Endothelial cell of umbilical vein (primary cell): ENCODE measurements around the gene SLC7A8. TPM values are rescaled to one million over a fixed set of nuclear protein-coding genes. Genes with fewer than 3 reads are reported as not detected.

Source experiments
- BruUV-seq: library from RNA; stranded (reverse); fragments of 400-500 nt; replicated peaks from 2 replicates; lab custom pipeline; 2021; lab: Mats Ljungman, UMichigan
- CTCF ChIA-PET: fragments of 300-600, 350-600 bp; sonication (Branson Sonifier 250); formaldehyde crosslinking; loops from one replicate; lab custom pipeline; 2021; ENCODE audit warnings: antibody characterized with exemption, inconsistent platforms; lab: Charles Lee
- POLR2A ChIA-PET: fragments of 300-600, 350-600 bp; sonication (Branson Sonifier 250); formaldehyde crosslinking; loops from one replicate; lab custom pipeline; 2021; ENCODE audit warnings: antibody characterized with exemption, inconsistent platforms; lab: Charles Lee
- DNase-seq: peaks from one replicate; pipeline ENCODE4 v3.0.0-alpha.2; 2011; ENCODE audit warnings: low read depth, low spot score
- FAIRE-seq: peaks from 2 replicates; lab custom pipeline; 2011; peaks lifted over from hg19 to GRCh38; lab: Jason Lieb, UNC
- H2AFZ ChIP-seq: 2 replicates; pipeline ENCODE4 v1.6.0; 2012; ENCODE audit warnings: low read depth, low read length, control low read depth, inconsistent platforms
- H3K27ac ChIP-seq: 2 replicates; pipeline ENCODE4 v1.5.1; 2011; ENCODE audit warnings: low read depth, mild to moderate bottlenecking, control low read depth, low read length, moderate library complexity; ENCODE audit not compliant: insufficient read depth
- H3K27me3 ChIP-seq, 2 experiments: 2 replicates each; pipeline versions ENCODE4 v1.6.0 to v1.6.1; 2011; ENCODE audit warnings: low read length in 2 of 2, mixed read lengths in 1 of 2; ENCODE audit not compliant: control insufficient read depth in 2 of 2, insufficient read depth in 2 of 2
- H3K36me3 ChIP-seq, 2 experiments: 2 replicates in 1 of 2; 3 replicates in 1 of 2; pipeline ENCODE4 v1.5.1; 2011; ENCODE audit warnings: low read length in 2 of 2, mild to moderate bottlenecking in 1 of 2, moderate library complexity in 1 of 2; ENCODE audit not compliant: control insufficient read depth in 2 of 2, insufficient read depth in 2 of 2; ENCODE audit errors: extremely low read depth in 1 of 2
- H3K4me1 ChIP-seq: 3 replicates; pipeline ENCODE4 v1.5.1; 2011; ENCODE audit warnings: mild to moderate bottlenecking, low read length; ENCODE audit not compliant: control insufficient read depth, insufficient read depth; ENCODE audit errors: extremely low read depth
- H3K4me2 ChIP-seq: 2 replicates; pipeline ENCODE4 v1.6.1; 2011; ENCODE audit warnings: low read length, control low read depth, mixed read lengths; ENCODE audit not compliant: insufficient read depth
- H3K4me3 ChIP-seq, 3 experiments: fragments of 200-600 bp in 1 of 3; sonication (generic), shearing (Covaris generic) in 1 of 3; replicated peaks in 1 of 3; 2 replicates each; pipeline ENCODE4 v1.5.1; 2011 to 2016; ENCODE audit warnings: control low read depth in 3 of 3, low read length in 3 of 3, mild to moderate bottlenecking in 2 of 3, inconsistent platforms in 1 of 3, low read depth in 1 of 3, moderate library complexity in 1 of 3; ENCODE audit not compliant: insufficient read depth in 1 of 3
- H3K79me2 ChIP-seq: 2 replicates; pipeline ENCODE4 v1.6.0; 2012; ENCODE audit warnings: low read length, inconsistent platforms; ENCODE audit not compliant: control insufficient read depth, insufficient read depth
- H3K9ac ChIP-seq: replicated peaks from 2 replicates; pipeline ENCODE3; 2011; ENCODE audit warnings: low read length, control low read depth; ENCODE audit not compliant: insufficient read depth; ENCODE audit errors: extremely low read depth
- H3K9me1 ChIP-seq: replicated peaks from 3 replicates; pipeline ENCODE4 v1.6.0; 2011; ENCODE audit warnings: mild to moderate bottlenecking, low read length; ENCODE audit not compliant: control insufficient read depth, insufficient read depth; ENCODE audit errors: extremely low read depth
- H3K9me3 ChIP-seq: replicated peaks from 2 replicates; pipeline ENCODE4 v1.5.1; 2012; ENCODE audit warnings: low read length, inconsistent platforms; ENCODE audit not compliant: control insufficient read depth, insufficient read depth
- H4K20me1 ChIP-seq: replicated peaks from 2 replicates; pipeline ENCODE3; 2011; ENCODE audit warnings: mild to moderate bottlenecking, low read length; ENCODE audit not compliant: control insufficient read depth, insufficient read depth; ENCODE audit errors: extremely low read depth
- EZH2 ChIP-seq: IDR thresholded peaks from 2 replicates; pipeline ENCODE4 v1.6.1; 2012; ENCODE audit warnings: borderline replicate concordance, low read depth, mild to moderate bottlenecking, moderate library complexity, low read length, inconsistent platforms; ENCODE audit not compliant: severe bottlenecking
- FOS ChIP-seq: IDR thresholded peaks from 2 replicates; pipeline ENCODE4 v1.6.1; 2011; ENCODE audit warnings: mild to moderate bottlenecking, low read length, moderate library complexity, borderline replicate concordance; ENCODE audit not compliant: insufficient read depth
- GATA2 ChIP-seq: IDR thresholded peaks from 2 replicates; pipeline ENCODE4 v1.7.0; 2011; ENCODE audit warnings: low read depth, mild to moderate bottlenecking, moderate library complexity, mixed read lengths, low read length; ENCODE audit not compliant: insufficient read length, insufficient read depth
- JUN ChIP-seq: IDR thresholded peaks from 2 replicates; pipeline ENCODE4 v1.6.1; 2011; ENCODE audit warnings: borderline replicate concordance, low read depth; ENCODE audit not compliant: insufficient read length, insufficient read depth
- MYC ChIP-seq: IDR thresholded peaks from one replicate; pipeline ENCODE4 v1.6.1; 2011; ENCODE audit warnings: mild to moderate bottlenecking, low read depth, low read length
- POLR2A ChIP-seq: IDR thresholded peaks from 2 replicates; pipeline ENCODE4 v1.6.1; 2012; ENCODE audit warnings: low read depth, mild to moderate bottlenecking, control low read depth, low read length
- dilution Hi-C: fragments of 300-500 bp; cut with MboI; formaldehyde crosslinking; loops from one replicate; pipeline ENCODE4 v1.15.0; 2019; ENCODE audit warnings: low sequenced_read_pairs; ENCODE audit not compliant: extremely low pct_ligation_motif_present
- intact Hi-C: fragments of 100-400 bp; cut with micrococcal nuclease; formaldehyde crosslinking; loops from one replicate; pipeline ENCODE4 v1.10.0; 2022
- polyA plus RNA-seq, 4 experiments: library from polyadenylated mRNA; depleted of rRNA in 3 of 4; stranded (reverse) in 3 of 4; unstranded in 1 of 4; fragments of >200 nt; gene quantifications; 2 replicates each; pipeline versions ENCODE4 v1.2.1 to v1.2.3, GENCODE V29; 2011 to 2012; ENCODE audit warnings: missing spikeins in 1 of 4
- total RNA-seq: library from RNA; stranded (reverse); gene quantifications from 2 replicates; pipeline ENCODE4 v1.2.3, GENCODE V29; 2021
- TF ChIP-seq, protein P1 (sequence below): IDR thresholded peaks from 2 replicates; pipeline ENCODE4 v1.6.1; 2011; ENCODE audit not compliant: insufficient read depth, insufficient read length
- TF ChIP-seq, protein P2 (sequence below), 2 donors: IDR thresholded peaks; 1 replicate in 1 of 2; 2 replicates in 1 of 2; pipeline ENCODE4 v1.5.1; 2011; ENCODE audit warnings: low read length in 2 of 2, mild to moderate bottlenecking in 2 of 2, moderate library complexity in 2 of 2, control low read depth in 1 of 2, inconsistent platforms in 1 of 2, low read depth in 1 of 2; ENCODE audit not compliant: insufficient read depth in 1 of 2; ENCODE audit errors: extremely low read depth in 1 of 2

The SLC7A8 gene
- total and polyA plus RNA-seq, 2 donors (not counting 3 experiments of a cell fraction or from before 2014, with no cell fraction given) = 0.76 to 1.1 TPM

DNA sequence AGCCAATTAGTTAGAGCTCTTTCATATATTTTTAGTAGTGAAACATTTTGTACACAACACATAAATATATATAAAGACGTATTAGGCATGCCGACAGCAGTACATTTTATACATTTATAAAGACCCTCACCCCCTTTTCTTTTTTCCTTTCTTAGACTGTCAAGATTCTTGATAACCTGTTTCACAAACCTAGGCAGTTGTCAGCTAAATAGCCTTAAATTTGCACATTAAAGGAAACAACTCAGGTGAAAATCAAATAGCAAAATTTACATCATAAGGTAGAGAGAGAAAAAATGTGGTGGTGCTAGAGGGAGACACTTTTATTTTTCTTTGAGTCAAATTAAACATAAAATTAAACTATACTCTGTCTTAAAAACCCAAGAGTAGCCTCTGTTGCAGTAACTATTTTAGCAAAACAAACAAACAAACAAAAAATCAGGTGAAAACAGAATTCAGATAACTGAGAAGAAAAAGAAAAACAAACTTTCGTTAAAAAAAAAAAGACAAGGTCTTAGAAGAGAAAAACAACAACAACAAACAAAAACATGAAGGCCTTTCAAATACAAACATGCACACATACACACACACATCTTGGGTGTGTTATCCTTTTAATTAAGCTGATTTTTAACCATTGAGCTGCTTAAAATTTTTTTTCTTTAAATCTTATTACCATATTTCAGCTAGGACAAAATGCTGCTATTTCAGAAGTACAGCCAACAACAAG, 23.1 kb upstream of the SLC7A8 start:
- H3K9me1 ChIP-seq = no peaks in the 10 kb centered on the region
- dilution Hi-C loops = no loop called here
- no peaks in the 10 kb centered on the region for H3K9me3 ChIP-seq
- H3K9ac ChIP-seq = no peak overlapping the region
- no peaks in the 10 kb centered on the region for H4K20me1 ChIP-seq
- no peaks in the 10 kb centered on the region for H3K36me3 ChIP-seq
- intact Hi-C loops = no loop called here
- BruUV-seq = no TSS peak
- peaks cover 5 to 11% of the 10 kb centered on the region in 2 experiments for H3K27me3 ChIP-seq
- FAIRE-seq = no peak
- DNase-seq = no peak
- H3K4me2 ChIP-seq = no peak overlapping the region
- H3K4me3 ChIP-seq = no peak overlapping the region
- no peaks in the 10 kb centered on the region for H3K4me1 ChIP-seq
- H3K27ac ChIP-seq = no peak overlapping the region
- ChIA-PET CTCF (interaction anchor here (0.5 to 4.8 kb wide), 5 partner anchors 10 to 85 kb away, joined by 3 to 35 read pairs (median 4); no protein-coding TSS in a partner anchor), POLR2A (no interaction called here)
- H2AFZ ChIP-seq = no peak overlapping the region
- H3K79me2 ChIP-seq = no peaks in the 10 kb centered on the region
- TF ChIP-seq, protein P1, sequence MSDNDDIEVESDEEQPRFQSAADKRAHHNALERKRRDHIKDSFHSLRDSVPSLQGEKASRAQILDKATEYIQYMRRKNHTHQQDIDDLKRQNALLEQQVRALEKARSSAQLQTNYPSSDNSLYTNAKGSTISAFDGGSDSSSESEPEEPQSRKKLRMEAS = no peak
- no peak for TF ChIP-seq POLR2A
- TF ChIP-seq GATA2 = no peak
- no peak for TF ChIP-seq EZH2
- TF ChIP-seq MYC = no peak
- TF ChIP-seq, protein P2, sequence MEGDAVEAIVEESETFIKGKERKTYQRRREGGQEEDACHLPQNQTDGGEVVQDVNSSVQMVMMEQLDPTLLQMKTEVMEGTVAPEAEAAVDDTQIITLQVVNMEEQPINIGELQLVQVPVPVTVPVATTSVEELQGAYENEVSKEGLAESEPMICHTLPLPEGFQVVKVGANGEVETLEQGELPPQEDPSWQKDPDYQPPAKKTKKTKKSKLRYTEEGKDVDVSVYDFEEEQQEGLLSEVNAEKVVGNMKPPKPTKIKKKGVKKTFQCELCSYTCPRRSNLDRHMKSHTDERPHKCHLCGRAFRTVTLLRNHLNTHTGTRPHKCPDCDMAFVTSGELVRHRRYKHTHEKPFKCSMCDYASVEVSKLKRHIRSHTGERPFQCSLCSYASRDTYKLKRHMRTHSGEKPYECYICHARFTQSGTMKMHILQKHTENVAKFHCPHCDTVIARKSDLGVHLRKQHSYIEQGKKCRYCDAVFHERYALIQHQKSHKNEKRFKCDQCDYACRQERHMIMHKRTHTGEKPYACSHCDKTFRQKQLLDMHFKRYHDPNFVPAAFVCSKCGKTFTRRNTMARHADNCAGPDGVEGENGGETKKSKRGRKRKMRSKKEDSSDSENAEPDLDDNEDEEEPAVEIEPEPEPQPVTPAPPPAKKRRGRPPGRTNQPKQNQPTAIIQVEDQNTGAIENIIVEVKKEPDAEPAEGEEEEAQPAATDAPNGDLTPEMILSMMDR (IDR thresholded peaks at IDR 0.05; ENCODE audit: extremely low read depth in 1 of 2, insufficient read depth in 1 of 2, low read depth in 1 of 2, low read length in 2 of 2) = no peak
- no peak for TF ChIP-seq FOS
- no peak for TF ChIP-seq JUN
